Measurements from ENCODE around the gene PRRT4. TPM values are rescaled to one million over a fixed set of nuclear protein-coding genes. Genes with fewer than 3 reads are reported as not detected.

The PRRT4 gene
- total RNA-seq, 1 experiment from 2014 or later = 0.26 TPM

DNA sequence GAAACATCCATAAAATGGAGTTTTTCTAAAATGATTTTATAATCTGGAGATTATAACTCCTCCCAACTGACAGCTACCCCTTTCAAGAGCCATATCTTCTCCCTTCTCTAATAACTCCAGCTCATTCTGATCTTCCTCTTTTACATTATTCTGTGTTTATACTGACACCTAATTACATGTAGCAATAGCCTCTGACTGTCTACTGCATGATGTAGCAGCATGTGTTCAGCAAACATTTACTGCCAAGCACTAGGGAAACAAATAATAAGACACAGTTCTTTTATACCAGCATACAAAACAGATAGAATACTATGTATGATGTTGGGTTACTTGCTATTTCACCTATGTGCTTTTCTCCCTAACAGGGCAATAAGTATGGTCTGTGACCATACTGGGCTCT lies 38.5 kb downstream of the PRRT4 start:
- ChIA-PET POLR2A (ENCODE audit: unreplicated experiment) (no interaction called here), CTCF (interaction anchor here (0.7 kb wide), 1 partner anchor 8 kb away, joined by 3 read pairs; no protein-coding TSS in a partner anchor)
- intact Hi-C loops (cut with micrococcal nuclease; ENCODE audit: unreplicated experiment) = loop anchor here (5.0 kb wide), 1 partner anchor 186 kb away; no protein-coding TSS in a partner anchor
- H3K27me3 ChIP-seq (ENCODE audit: insufficient read depth, low read depth) = no peaks in the 10 kb centered on the region
- TF ChIP-seq CTCF (conservative IDR thresholded peaks at IDR 0.05) (no peak), EZH2 (IDR thresholded peaks at IDR 0.05; ENCODE audit: low read depth) (no peak)
- no peaks in the 10 kb centered on the region for H3K9me3 ChIP-seq (ENCODE audit: insufficient read depth, low read depth)
- H3K9me2 ChIP-seq (ENCODE audit: insufficient read depth) = no peaks in the 10 kb centered on the region
- DNase-seq = no peak
- no TSS peak for BruUV-seq (replicated peaks)
- no peak overlapping the region for H2AFZ ChIP-seq
- H3K4me3 ChIP-seq = no peak overlapping the region
- H3K4me2 ChIP-seq = no peak overlapping the region
- H4K20me1 ChIP-seq (ENCODE audit: insufficient read depth) = no peaks in the 10 kb centered on the region
- H3K4me1 ChIP-seq (replicated peaks; ENCODE audit: insufficient read depth) = no peaks in the 10 kb centered on the region
- H3K79me2 ChIP-seq (ENCODE audit: low read depth) = no peaks in the 10 kb centered on the region
- H3K27ac ChIP-seq = no peak overlapping the region
- no peaks in the 10 kb centered on the region; the same call in 1 of the 2 replicates for H3F3A ChIP-seq (ENCODE audit: insufficient read depth, low read depth)
- H3K36me3 ChIP-seq (ENCODE audit: low read depth) = peaks cover 17% of the 10 kb centered on the region

DNA sequence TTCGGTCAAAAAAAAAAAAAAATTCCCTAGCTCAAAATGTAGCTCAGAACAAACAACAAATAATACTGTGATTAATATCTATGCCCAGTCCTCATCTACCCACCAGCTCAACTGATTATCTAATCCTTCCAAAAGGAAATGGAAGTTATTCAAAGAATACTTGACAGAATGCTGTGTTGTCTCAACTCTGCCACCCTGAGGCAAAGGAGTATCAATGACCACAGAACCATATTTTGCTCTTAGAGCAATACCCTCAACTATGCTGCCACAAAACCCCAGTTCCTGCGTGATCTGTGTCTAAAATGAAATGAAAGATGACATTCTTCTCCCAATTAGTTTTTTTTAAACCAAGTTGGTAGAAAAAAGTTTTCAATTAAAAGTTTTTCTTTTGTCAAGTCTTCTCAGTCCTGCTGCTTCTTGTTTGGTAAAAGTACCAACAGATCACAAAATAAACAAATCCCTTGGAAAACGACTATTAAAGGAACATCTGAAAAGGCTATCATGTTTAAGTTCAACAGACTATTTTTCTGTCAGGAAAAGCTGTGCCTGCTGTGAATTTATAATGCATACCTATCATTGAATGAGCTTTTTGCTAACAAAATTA lies 39.3 kb downstream of the PRRT4 start:
- peak; percentile 14 to 43 for DNase-seq
- Histone ChIP-seq H3K36me3 (ENCODE audit: low read depth) (peaks cover 13% of the 10 kb centered on the region; the same call in 1 of the 2 replicates), H3K27ac (no peak overlapping the region), H3K79me2 (ENCODE audit: low read depth) (no peaks in the 10 kb centered on the region), H3K4me1 (replicated peaks; ENCODE audit: insufficient read depth) (no peaks in the 10 kb centered on the region), H3K9me3 (ENCODE audit: insufficient read depth, low read depth) (no peaks in the 10 kb centered on the region), H3K4me3 (no peak overlapping the region), H2AFZ (no peak overlapping the region), H3K4me2 (no peak overlapping the region), H4K20me1 (ENCODE audit: insufficient read depth) (no peaks in the 10 kb centered on the region), H3K27me3 (ENCODE audit: insufficient read depth, low read depth) (no peaks in the 10 kb centered on the region), H3K9me2 (ENCODE audit: insufficient read depth) (no peaks in the 10 kb centered on the region), H3F3A (ENCODE audit: insufficient read depth, low read depth) (no peaks in the 10 kb centered on the region; the same call in 1 of the 2 replicates)
- ChIA-PET POLR2A (ENCODE audit: unreplicated experiment) (interaction anchor here (0.6 kb wide), 1 partner anchor 339 kb away, joined by 4 read pairs; no protein-coding TSS in a partner anchor), CTCF (no interaction called here)
- intact Hi-C loops (cut with micrococcal nuclease; ENCODE audit: unreplicated experiment) = loop anchor here (1.0 to 5.0 kb wide), 3 partner anchors 112 to 614 kb away; no protein-coding TSS in a partner anchor
- BruUV-seq (replicated peaks) = no TSS peak
- peak; percentile 66 for TF ChIP-seq CTCF (conservative IDR thresholded peaks at IDR 0.05)
- TF ChIP-seq EZH2 (IDR thresholded peaks at IDR 0.05; ENCODE audit: low read depth) = no peak

DNA sequence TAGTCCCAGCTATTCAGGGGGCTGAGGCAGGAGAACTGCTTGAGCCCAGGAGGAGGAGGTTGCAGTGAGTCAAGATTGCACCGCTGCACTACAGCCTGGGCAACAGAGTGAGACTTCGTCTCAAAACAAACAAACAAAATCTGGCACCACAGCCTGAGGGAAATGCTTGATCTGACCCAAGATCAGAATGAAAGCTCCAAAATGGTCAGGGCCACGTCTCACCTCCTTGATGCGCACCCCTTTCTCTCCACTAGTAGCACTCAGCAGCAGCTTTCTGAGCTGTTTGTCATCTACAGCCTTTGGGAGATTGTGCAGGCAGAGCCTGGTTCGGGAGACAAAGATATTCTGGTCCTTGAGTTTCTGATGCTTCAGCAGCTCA lies 40.5 kb downstream of the PRRT4 start:
- Histone ChIP-seq H3K9me3 (ENCODE audit: insufficient read depth, low read depth) (no peaks in the 10 kb centered on the region), H3K27me3 (ENCODE audit: insufficient read depth, low read depth) (no peaks in the 10 kb centered on the region), H3K27ac (no peak overlapping the region), H3K4me1 (replicated peaks; ENCODE audit: insufficient read depth) (no peaks in the 10 kb centered on the region), H3K36me3 (ENCODE audit: low read depth) (peaks cover 18% of the 10 kb centered on the region; the same call in 1 of the 2 replicates), H3K79me2 (ENCODE audit: low read depth) (no peaks in the 10 kb centered on the region), H4K20me1 (ENCODE audit: insufficient read depth) (no peaks in the 10 kb centered on the region), H3K9me2 (ENCODE audit: insufficient read depth) (no peaks in the 10 kb centered on the region), H3K4me2 (no peak overlapping the region), H3K4me3 (no peak overlapping the region), H3F3A (ENCODE audit: insufficient read depth, low read depth) (no peaks in the 10 kb centered on the region; the same call in 1 of the 2 replicates), H2AFZ (no peak overlapping the region)
- ChIA-PET CTCF (interaction anchor here (0.5 kb wide), 1 partner anchor 616 kb away, joined by 3 read pairs; no protein-coding TSS in a partner anchor), POLR2A (ENCODE audit: unreplicated experiment) (no interaction called here)
- TF ChIP-seq EZH2 (IDR thresholded peaks at IDR 0.05; ENCODE audit: low read depth) (no peak), CTCF (conservative IDR thresholded peaks at IDR 0.05) (no peak)
- intact Hi-C loops (cut with micrococcal nuclease; ENCODE audit: unreplicated experiment) = loop anchor here (5.0 kb wide), 1 partner anchor 184 kb away; no protein-coding TSS in a partner anchor
- BruUV-seq (replicated peaks) = no TSS peak
- DNase-seq = no peak

All from PC-9 (cell line).